Mesenchymal stem cell (in vitro differentiated cells and primary cell): ENCODE measurements around the gene PRR12.
A peak's percentile ranks its signal among the peaks of the same experiment; 100 is the strongest.

Experiments
- DNase-seq: peaks from one replicate; pipeline ENCODE4 v3.0.0-alpha.2; 2013
- H2AFZ ChIP-seq: one replicate; pipeline ENCODE4 v1.6.1; 2013; ENCODE audit warnings: low read depth, mild to moderate bottlenecking, control low read depth, inconsistent platforms, low read length, moderate library complexity
- H2AK5ac ChIP-seq: 2 replicates; pipeline ENCODE4 v1.6.1; 2013; ENCODE audit warnings: low read length, moderate library complexity, mild to moderate bottlenecking, inconsistent platforms; ENCODE audit not compliant: severe bottlenecking
- H2BK120ac ChIP-seq: one replicate; pipeline ENCODE4 v1.6.1; 2013; ENCODE audit warnings: low read depth, mild to moderate bottlenecking, inconsistent platforms, low read length, moderate library complexity
- H2BK12ac ChIP-seq, 2 experiments: one replicate each; pipeline ENCODE4 v1.6.1; 2013; ENCODE audit warnings: inconsistent platforms in 2 of 2, low read length in 2 of 2, mild to moderate bottlenecking in 2 of 2, moderate library complexity in 2 of 2, control low read depth in 1 of 2
- H2BK15ac ChIP-seq: one replicate; pipeline ENCODE4 v1.6.1; 2013; ENCODE audit warnings: mild to moderate bottlenecking, low read depth, inconsistent platforms; ENCODE audit not compliant: poor library complexity, severe bottlenecking
- H2BK5ac ChIP-seq: 2 replicates; pipeline ENCODE4 v1.6.1; 2013; ENCODE audit warnings: low read depth, mild to moderate bottlenecking, low read length, control low read depth, inconsistent platforms; ENCODE audit not compliant: poor library complexity, severe bottlenecking
- H3K14ac ChIP-seq, 2 experiments: one replicate each; pipeline ENCODE4 v1.6.1; 2013; ENCODE audit warnings: inconsistent platforms in 2 of 2, low read length in 2 of 2, control low read depth in 1 of 2, mild to moderate bottlenecking in 1 of 2, moderate library complexity in 1 of 2
- H3K18ac ChIP-seq, 2 experiments: one replicate each; pipeline ENCODE4 v1.6.1; 2013; ENCODE audit warnings: inconsistent platforms in 2 of 2, low read length in 2 of 2, control low read depth in 1 of 2, low read depth in 1 of 2, mild to moderate bottlenecking in 1 of 2
- H3K23ac ChIP-seq, 2 experiments: one replicate each; pipeline ENCODE4 v1.6.1; 2013; ENCODE audit warnings: inconsistent platforms in 2 of 2, low read length in 2 of 2, mild to moderate bottlenecking in 2 of 2, moderate library complexity in 2 of 2, control low read depth in 1 of 2
- H3K27ac ChIP-seq: 2 replicates; pipeline ENCODE4 v1.5.1; 2013; ENCODE audit warnings: mild to moderate bottlenecking, moderate library complexity, low read length, control low read depth, inconsistent platforms; ENCODE audit not compliant: poor library complexity, severe bottlenecking
- H3K27me3 ChIP-seq, 2 experiments: 2 replicates each; pipeline versions ENCODE4 v1.6.1 to v1.7.0; 2013; ENCODE audit warnings: low read length in 2 of 2, mild to moderate bottlenecking in 2 of 2, moderate library complexity in 2 of 2, control low read depth in 1 of 2, inconsistent platforms in 1 of 2; ENCODE audit not compliant: control insufficient read depth in 1 of 2, insufficient read depth in 1 of 2
- H3K36me3 ChIP-seq, 2 experiments: 2 replicates each; pipeline versions ENCODE4 v1.6.1 to v1.7.0; 2013; ENCODE audit warnings: low read length in 2 of 2, control low read depth in 1 of 2, inconsistent platforms in 1 of 2, low read depth in 1 of 2, mild to moderate bottlenecking in 1 of 2; ENCODE audit not compliant: insufficient read depth in 2 of 2, control insufficient read depth in 1 of 2
- H3K4ac ChIP-seq, 2 experiments: one replicate each; pipeline ENCODE4 v1.6.1; 2013; ENCODE audit warnings: inconsistent platforms in 2 of 2, low read length in 2 of 2, mild to moderate bottlenecking in 2 of 2, moderate library complexity in 2 of 2, control low read depth in 1 of 2, low read depth in 1 of 2
- H3K4me1 ChIP-seq: 2 replicates; pipeline ENCODE4 v1.6.1; 2013; ENCODE audit warnings: low read depth, low read length, control low read depth; ENCODE audit not compliant: control insufficient read depth, insufficient read depth
- H3K4me2 ChIP-seq: 2 replicates; pipeline ENCODE4 v1.6.1; 2013; ENCODE audit warnings: low read length, mild to moderate bottlenecking, inconsistent platforms; ENCODE audit not compliant: poor library complexity, severe bottlenecking
- H3K4me3 ChIP-seq, 2 experiments: 2 replicates each; pipeline versions ENCODE4 v1.5.1 to v1.7.0; 2013; ENCODE audit warnings: low read length in 2 of 2, mild to moderate bottlenecking in 2 of 2, control low read depth in 1 of 2, low read depth in 1 of 2; ENCODE audit not compliant: insufficient read depth in 1 of 2
- H3K79me1 ChIP-seq: replicated peaks from 2 replicates; pipeline ENCODE4 v1.6.1; 2013; ENCODE audit warnings: mild to moderate bottlenecking, control low read depth, low read length, inconsistent platforms; ENCODE audit not compliant: poor library complexity, severe bottlenecking
- H3K9ac ChIP-seq: 2 replicates; pipeline ENCODE4 v1.7.0; 2013; ENCODE audit warnings: mild to moderate bottlenecking, low read length, moderate library complexity
- H3K9me3 ChIP-seq: 2 replicates; pipeline ENCODE4 v1.7.0; 2013; ENCODE audit warnings: mild to moderate bottlenecking, low read length; ENCODE audit not compliant: control insufficient read depth
- H4K8ac ChIP-seq: one replicate; pipeline ENCODE4 v1.6.1; 2013; ENCODE audit warnings: inconsistent platforms, mild to moderate bottlenecking, low read length, moderate library complexity
- H4K91ac ChIP-seq: one replicate; pipeline ENCODE4 v1.6.1; 2013; ENCODE audit warnings: mild to moderate bottlenecking, low read length, inconsistent platforms
- WGBS: methylation state at CpG from one replicate; pipeline ENCODE4 v1.1.7; 2013; ENCODE audit warnings: mixed read lengths; 5-methylcytosine and 5-hydroxymethylcytosine counted together

Gene PRR12

DNA sequence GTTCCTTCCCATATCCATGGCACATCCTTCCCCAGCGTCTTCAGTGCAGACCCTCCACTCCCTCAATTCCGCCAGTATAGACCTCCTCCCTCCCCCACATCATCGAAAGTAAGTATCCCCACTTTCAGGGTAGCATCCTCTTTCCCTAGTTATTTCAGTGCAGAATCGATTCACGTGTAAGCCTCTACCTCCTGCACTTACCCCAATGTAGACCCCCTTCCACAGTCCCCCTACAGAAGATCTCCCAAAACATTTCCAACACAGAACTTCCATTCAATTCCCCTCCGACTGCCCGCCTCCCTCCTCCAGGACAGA, 74.0 kb downstream of the PRR12 start:
- no peak for DNase-seq
- no peaks in the 10 kb centered on the region for H3K9me3 ChIP-seq
- WGBS, result under 1% methylated on average over 7 of the region's 7 CpGs

DNA sequence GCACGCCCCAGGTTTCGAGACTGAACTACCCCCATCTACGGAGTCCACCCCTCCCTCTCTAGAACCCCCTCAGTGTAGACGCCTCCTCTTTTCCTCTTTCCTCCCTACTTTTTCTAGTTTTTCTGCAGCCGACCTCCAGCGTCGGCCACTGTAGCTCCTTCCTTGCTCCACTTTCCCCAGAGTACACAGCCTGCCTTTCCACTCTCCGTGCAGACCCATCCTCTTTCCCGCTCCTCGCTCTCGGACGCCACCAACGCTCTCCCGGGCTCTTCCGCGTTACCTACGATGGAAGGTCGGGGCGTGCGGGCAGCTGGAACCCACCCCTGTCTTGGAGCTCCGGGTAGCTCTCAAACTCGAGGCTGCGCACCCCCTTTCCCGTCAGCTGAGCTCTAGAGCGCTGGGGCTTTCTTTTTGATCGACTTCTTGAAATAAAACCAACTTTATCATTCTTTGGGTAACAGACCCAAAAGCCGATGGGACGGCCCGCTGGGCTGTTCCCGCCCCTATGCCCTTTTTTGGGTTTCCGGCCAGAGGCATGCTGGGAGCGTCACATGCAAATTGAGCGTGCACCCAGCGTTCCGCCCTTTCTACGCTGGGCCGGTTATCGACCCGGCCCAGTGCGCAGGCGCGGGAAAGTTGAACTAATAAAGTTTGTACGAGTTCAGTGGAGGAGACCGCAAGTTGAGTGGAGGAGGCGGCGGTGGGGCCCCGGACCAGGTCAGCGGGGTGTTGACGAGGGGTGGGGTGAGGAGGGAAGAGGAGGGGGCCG, 74.6 kb downstream of the PRR12 start, which contains the start of the genes BCL2L12 and IRF3:
Gene BCL2L12, plus strand, starts transcription at position 583 of the 769 bp plus-strand sequence. CDS start 760 bp downstream, outside the sequence.
Gene IRF3, minus strand, starts transcription at position 507 of the 769 bp plus-strand sequence. CDS start 1,019 bp downstream, outside the sequence.
- Histone ChIP-seq H3K14ac (peak within 1 kb of the TSS in 1 of 2 experiments; percentile 95), H2AK5ac (no peak within 1 kb of the TSS), H3K23ac (peak within 1 kb of the TSS in 1 of 2 experiments; percentile 46), H4K91ac (peak within 1 kb of the TSS; percentile 9), H3K4me3 (peak within 1 kb of the TSS; percentile 70 to 97), H3K36me3 (peaks cover 42 to 47% of the 10 kb centered on the region in 2 experiments), H3K27me3 (no peaks in the 10 kb centered on the region), H2BK15ac (no peak within 1 kb of the TSS), H2BK120ac (peak within 1 kb of the TSS; percentile 61), H3K4me2 (peak within 1 kb of the TSS; percentile 93), H2BK12ac (peak within 1 kb of the TSS in 1 of 2 experiments; percentile 29), H3K79me1 (peaks cover 48% of the 10 kb centered on the region), H3K4me1 (peaks cover 16% of the 10 kb centered on the region), H2AFZ (peak within 1 kb of the TSS; percentile 64), H2BK5ac (peak within 1 kb of the TSS; percentile 76), H4K8ac (peak within 1 kb of the TSS; percentile 9), H3K9me3 (no peaks in the 10 kb centered on the region), H3K27ac (peak within 1 kb of the TSS; percentile 97), H3K9ac (peak within 1 kb of the TSS; percentile 93), H3K18ac (peak within 1 kb of the TSS; percentile 94 to 97), H3K4ac (peak within 1 kb of the TSS in 1 of 2 experiments; percentile 83)
- peak; percentile 97 for DNase-seq
- under 1% methylated on average over 50 of the region's 50 CpGs for WGBS

More for the DNA sequence above, 74.0 kb downstream of the PRR12 start:
- H2BK5ac ChIP-seq, result no peak overlapping the region
- peak overlapping the region; percentile 14 to 49 for H3K18ac ChIP-seq
- H3K27me3 ChIP-seq, result no peaks in the 10 kb centered on the region
- peak overlapping the region; percentile 93 for H3K9ac ChIP-seq
- no peak overlapping the region for H2BK15ac ChIP-seq
- no peak overlapping the region for H4K8ac ChIP-seq
- H2BK120ac ChIP-seq, result no peak overlapping the region
- H2AFZ ChIP-seq, result no peak overlapping the region
- H2AK5ac ChIP-seq, result no peak overlapping the region
- peak overlapping the region; percentile 89 for H3K4me2 ChIP-seq
- no peak overlapping the region for H2BK12ac ChIP-seq
- no peak overlapping the region for H4K91ac ChIP-seq
- peak overlapping the region in 1 of 2 experiments; percentile 64 for H3K14ac ChIP-seq
- H3K4me3 ChIP-seq, result peak overlapping the region; percentile 67 to 97
- H3K27ac ChIP-seq, result peak overlapping the region; percentile 97
- H3K4ac ChIP-seq, result peak overlapping the region in 1 of 2 experiments; percentile 42
- H3K4me1 ChIP-seq, result peaks cover 17% of the 10 kb centered on the region
- peaks cover 43 to 47% of the 10 kb centered on the region in 2 experiments for H3K36me3 ChIP-seq
- peaks cover 45% of the 10 kb centered on the region for H3K79me1 ChIP-seq
- no peak overlapping the region for H3K23ac ChIP-seq

DNA sequence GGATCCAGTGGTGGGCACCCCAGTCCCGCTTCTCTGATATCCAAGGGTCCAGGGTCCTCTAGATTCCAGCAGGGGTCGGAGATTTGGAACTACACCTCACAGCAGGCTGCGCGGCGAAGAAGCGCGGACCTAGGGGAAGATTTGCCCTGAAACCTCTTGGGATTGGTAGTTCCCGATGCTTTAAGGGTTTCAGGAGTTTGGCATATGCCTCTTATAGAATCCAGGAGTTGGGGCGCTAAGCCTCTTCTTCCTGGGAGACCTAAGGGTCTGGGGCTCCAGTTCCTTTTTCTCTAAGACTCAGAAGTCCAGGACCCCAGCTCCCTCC, 75.1 kb downstream of the PRR12 start:
- peaks cover 47% of the 10 kb centered on the region for H3K79me1 ChIP-seq

DNA sequence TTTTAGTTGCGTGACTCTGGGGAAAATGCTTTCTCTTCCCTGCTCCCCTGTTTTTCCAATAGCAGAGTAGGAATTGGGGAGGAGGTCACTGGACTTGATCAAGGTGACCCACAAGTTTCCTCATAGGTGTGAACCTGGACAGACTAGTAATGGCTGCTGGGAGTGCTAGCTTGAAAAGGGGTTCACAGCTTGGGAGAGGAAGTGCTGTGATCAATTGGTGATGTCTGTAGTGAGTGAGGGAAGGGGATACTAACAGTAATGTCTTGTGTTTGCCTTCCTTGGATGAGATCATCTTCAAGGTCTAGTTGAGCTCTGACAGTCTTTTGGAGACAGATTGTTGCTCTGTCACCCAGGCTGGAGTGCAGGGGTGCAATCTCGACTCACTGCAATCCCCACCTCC, 76.5 kb downstream of the PRR12 start:
- Histone ChIP-seq H4K91ac (no peak overlapping the region), H3K36me3 (peaks cover 25 to 32% of the 10 kb centered on the region in 2 experiments), H2BK15ac (no peak overlapping the region), H3K4me1 (peaks cover 19% of the 10 kb centered on the region), H2BK5ac (no peak overlapping the region), H3K27me3 (no peaks in the 10 kb centered on the region), H4K8ac (no peak overlapping the region), H3K9me3 (no peaks in the 10 kb centered on the region), H3K23ac (no peak overlapping the region), H3K4ac (no peak overlapping the region), H3K79me1 (peaks cover 40% of the 10 kb centered on the region), H3K18ac (no peak overlapping the region), H3K14ac (no peak overlapping the region), H3K4me2 (no peak overlapping the region), H2BK120ac (no peak overlapping the region), H2AK5ac (peak overlapping the region; percentile 33), H2AFZ (no peak overlapping the region), H3K27ac (no peak overlapping the region), H3K9ac (peak overlapping the region; percentile 93), H2BK12ac (no peak overlapping the region), H3K4me3 (no peak overlapping the region)
- DNase-seq, result no peak
- 97% methylated on average over 1 of the region's 2 CpGs for WGBS

More for the DNA sequence above, 75.1 kb downstream of the PRR12 start:
- WGBS, result 0% methylated on average over 9 of the region's 9 CpGs
- Histone ChIP-seq H3K36me3 (peaks cover 37 to 45% of the 10 kb centered on the region in 2 experiments), H3K27ac (no peak overlapping the region), H2AFZ (no peak overlapping the region), H2AK5ac (no peak overlapping the region), H3K4me1 (peaks cover 14% of the 10 kb centered on the region), H2BK15ac (no peak overlapping the region), H3K9ac (peak overlapping the region; percentile 93), H3K14ac (no peak overlapping the region), H3K4me2 (peak overlapping the region; percentile 93), H3K9me3 (no peaks in the 10 kb centered on the region), H3K23ac (no peak overlapping the region), H2BK12ac (no peak overlapping the region), H4K91ac (no peak overlapping the region), H2BK5ac (peak overlapping the region; percentile 5), H3K4me3 (peak overlapping the region; percentile 70 to 97), H3K27me3 (no peaks in the 10 kb centered on the region), H3K18ac (no peak overlapping the region), H3K4ac (no peak overlapping the region), H4K8ac (no peak overlapping the region), H2BK120ac (no peak overlapping the region)
- no peak for DNase-seq
